Gastrocnemius medialis (tissue), 4 donors: ENCODE results near the gene HMGCS2.

Experiments
- POLR2A ChIP-seq, 2 donors: fragments of 450-650 bp; IDR thresholded peaks; one replicate each; pipeline ENCODE4 v1.6.1; 2017; ENCODE audit warnings: antibody characterized with exemption in 2 of 2, mild to moderate bottlenecking in 2 of 2, moderate library complexity in 2 of 2
- TF ChIP-seq, protein P1 (sequence below), 5 experiments: fragments of 450-650 bp in 3 of 5; fragments of 200-600 bp in 2 of 5; sonication (generic) in 2 of 5; IDR thresholded peaks in 4 of 5; conservative IDR thresholded peaks in 1 of 5; 1 replicate in 4 of 5; 2 replicates in 1 of 5; pipeline ENCODE4 v1.5.1; 2016 to 2019; ENCODE audit warnings: antibody characterized with exemption in 5 of 5, mild to moderate bottlenecking in 3 of 5, moderate library complexity in 3 of 5

DNA sequence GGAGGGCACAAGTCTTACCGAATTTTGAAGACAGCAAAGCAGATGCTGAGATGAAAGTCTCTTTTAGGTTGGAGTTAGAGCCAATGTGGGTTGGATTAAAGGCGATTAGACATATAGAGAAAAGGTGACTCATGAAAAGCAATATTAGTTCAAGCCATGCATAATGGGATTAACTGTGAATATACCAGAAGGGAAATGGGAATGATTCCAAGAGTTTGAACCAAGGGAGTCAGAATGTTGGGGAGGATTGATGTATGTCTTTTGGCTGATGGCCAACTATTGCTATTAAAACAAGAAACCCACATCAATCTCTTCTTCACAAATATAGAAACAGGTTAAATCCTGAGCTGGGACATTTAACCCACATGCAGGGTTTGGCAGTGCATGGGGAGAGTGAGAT lies 1.2 kb downstream of the HMGCS2 start:
- no peak for TF ChIP-seq POLR2A (IDR thresholded peaks at IDR 0.05)
- TF ChIP-seq, protein P1, sequence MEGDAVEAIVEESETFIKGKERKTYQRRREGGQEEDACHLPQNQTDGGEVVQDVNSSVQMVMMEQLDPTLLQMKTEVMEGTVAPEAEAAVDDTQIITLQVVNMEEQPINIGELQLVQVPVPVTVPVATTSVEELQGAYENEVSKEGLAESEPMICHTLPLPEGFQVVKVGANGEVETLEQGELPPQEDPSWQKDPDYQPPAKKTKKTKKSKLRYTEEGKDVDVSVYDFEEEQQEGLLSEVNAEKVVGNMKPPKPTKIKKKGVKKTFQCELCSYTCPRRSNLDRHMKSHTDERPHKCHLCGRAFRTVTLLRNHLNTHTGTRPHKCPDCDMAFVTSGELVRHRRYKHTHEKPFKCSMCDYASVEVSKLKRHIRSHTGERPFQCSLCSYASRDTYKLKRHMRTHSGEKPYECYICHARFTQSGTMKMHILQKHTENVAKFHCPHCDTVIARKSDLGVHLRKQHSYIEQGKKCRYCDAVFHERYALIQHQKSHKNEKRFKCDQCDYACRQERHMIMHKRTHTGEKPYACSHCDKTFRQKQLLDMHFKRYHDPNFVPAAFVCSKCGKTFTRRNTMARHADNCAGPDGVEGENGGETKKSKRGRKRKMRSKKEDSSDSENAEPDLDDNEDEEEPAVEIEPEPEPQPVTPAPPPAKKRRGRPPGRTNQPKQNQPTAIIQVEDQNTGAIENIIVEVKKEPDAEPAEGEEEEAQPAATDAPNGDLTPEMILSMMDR (IDR thresholded peaks at IDR 0.05 in 4 of 5, conservative IDR thresholded peaks at IDR 0.05 in 1 of 5): no peak
